ENCODE measurements around the gene UGT1A7. TPM values are rescaled to one million over a fixed set of nuclear protein-coding genes. Genes with fewer than 3 reads are reported as not detected.

The UGT1A7 gene
- total RNA-seq, 1 experiment from 2014 or later, result 0.18 TPM

- no peaks in the 10 kb centered on the region for H3K36me3 ChIP-seq (ENCODE audit: control insufficient read depth, insufficient read depth, low read length)
- ChIA-PET POLR2A (no interaction called here), CTCF (no interaction called here)
- TF ChIP-seq CTCF (IDR thresholded peaks at IDR 0.05; ENCODE audit: insufficient read depth in 1 of 2, low read depth in 1 of 2, low read length in 1 of 2, severe bottlenecking in 1 of 2, unreplicated experiment in 1 of 2), result no peak
- Mint-ChIP-seq H3K27ac (ENCODE audit: unreplicated experiment) (no peak overlapping the region), H3K4me1 (ENCODE audit: low read depth, unreplicated experiment) (peaks cover 14% of the 10 kb centered on the region), H3K9me3 (ENCODE audit: unreplicated experiment) (peaks cover 17% of the 10 kb centered on the region), H3K36me3 (ENCODE audit: insufficient read depth, unreplicated experiment) (peaks cover 6% of the 10 kb centered on the region), H3K4me3 (ENCODE audit: unreplicated experiment) (no peak overlapping the region), H3K27me3 (ENCODE audit: insufficient read depth, unreplicated experiment) (no peaks in the 10 kb centered on the region)
- H3K4me1 ChIP-seq, result peaks cover 10% of the 10 kb centered on the region; the same call in 1 of the 2 replicates
- BruUV-seq (replicated peaks), result no TSS peak
- intact Hi-C loops (cut with micrococcal nuclease; ENCODE audit: unreplicated experiment), result no loop called here
- no peak overlapping the region for H3K4me3 ChIP-seq (ENCODE audit: low read depth, low read length)
- H3K27me3 ChIP-seq (replicated peaks; ENCODE audit: control insufficient read depth, insufficient read depth, low read length), result no peaks in the 10 kb centered on the region
- H3K9me3 ChIP-seq, result peaks cover 7% of the 10 kb centered on the region
- no peak for DNase-seq
These were observed 73.3 kb downstream of the UGT1A7 start for GRCh38 chr2:233754872-233755611.

- Mint-ChIP-seq H3K9me3 (ENCODE audit: unreplicated experiment) (peaks cover 5% of the 10 kb centered on the region), H3K4me1 (ENCODE audit: low read depth, unreplicated experiment) (peaks cover 11% of the 10 kb centered on the region), H3K27me3 (ENCODE audit: insufficient read depth, unreplicated experiment) (no peaks in the 10 kb centered on the region), H3K27ac (ENCODE audit: unreplicated experiment) (no peak overlapping the region), H3K36me3 (ENCODE audit: insufficient read depth, unreplicated experiment) (peaks cover 3% of the 10 kb centered on the region), H3K4me3 (ENCODE audit: unreplicated experiment) (no peak overlapping the region)
- 0 out of 2 replicates have a peak, but pooled peaks cover 3% of the 10 kb centered on the region for H3K4me1 ChIP-seq
- no peak overlapping the region for H3K4me3 ChIP-seq (ENCODE audit: low read depth, low read length)
- ChIA-PET POLR2A (no interaction called here), CTCF (no interaction called here)
- H3K27me3 ChIP-seq (replicated peaks; ENCODE audit: control insufficient read depth, insufficient read depth, low read length), result no peaks in the 10 kb centered on the region
- DNase-seq, result peak; percentile 22 to 51
- H3K9me3 ChIP-seq, result no peaks in the 10 kb centered on the region
- no peak for TF ChIP-seq CTCF (IDR thresholded peaks at IDR 0.05; ENCODE audit: insufficient read depth in 1 of 2, low read depth in 1 of 2, low read length in 1 of 2, severe bottlenecking in 1 of 2, unreplicated experiment in 1 of 2)
- no TSS peak for BruUV-seq (replicated peaks)
- H3K36me3 ChIP-seq (ENCODE audit: control insufficient read depth, insufficient read depth, low read length), result no peaks in the 10 kb centered on the region
- intact Hi-C loops (cut with micrococcal nuclease; ENCODE audit: unreplicated experiment), result no loop called here
These were observed 74.9 kb downstream of the UGT1A7 start for GRCh38 chr2:233756429-233757081.

- ChIA-PET CTCF (no interaction called here), POLR2A (no interaction called here)
- no peak overlapping the region for H3K4me3 ChIP-seq (ENCODE audit: low read depth, low read length)
- no peak overlapping the region for H3K4me3 Mint-ChIP-seq (ENCODE audit: unreplicated experiment)
- no peaks in the 10 kb centered on the region for H3K9me3 ChIP-seq
- H3K36me3 ChIP-seq (ENCODE audit: control insufficient read depth, insufficient read depth, low read length), result no peaks in the 10 kb centered on the region
- no peaks in the 10 kb centered on the region for H3K9me3 Mint-ChIP-seq (ENCODE audit: unreplicated experiment)
- H3K27me3 ChIP-seq (replicated peaks; ENCODE audit: control insufficient read depth, insufficient read depth, low read length), result no peaks in the 10 kb centered on the region
- no peaks in the 10 kb centered on the region for H3K36me3 Mint-ChIP-seq (ENCODE audit: insufficient read depth, unreplicated experiment)
- no peak for TF ChIP-seq CTCF (IDR thresholded peaks at IDR 0.05; ENCODE audit: insufficient read depth in 1 of 2, low read depth in 1 of 2, low read length in 1 of 2, severe bottlenecking in 1 of 2, unreplicated experiment in 1 of 2)
- H3K27me3 Mint-ChIP-seq (ENCODE audit: insufficient read depth, unreplicated experiment), result no peaks in the 10 kb centered on the region
- no peaks in the 10 kb centered on the region for H3K4me1 ChIP-seq
- H3K4me1 Mint-ChIP-seq (ENCODE audit: low read depth, unreplicated experiment), result peaks cover 7% of the 10 kb centered on the region
- DNase-seq, result no peak
- no peak overlapping the region for H3K27ac Mint-ChIP-seq (ENCODE audit: unreplicated experiment)
- intact Hi-C loops (cut with micrococcal nuclease; ENCODE audit: unreplicated experiment), result no loop called here
- BruUV-seq (replicated peaks), result no TSS peak
These were observed 76.4 kb downstream of the UGT1A7 start for GRCh38 chr2:233758141-233758540.
